HepG2 (cell line): ENCODE results near the gene TAF6L. TPM values are rescaled to one million over a fixed set of nuclear protein-coding genes. Genes with fewer than 3 reads are reported as not detected.

ENCODE experiments used
- ATAC-seq: fragments of 200-7000 bp; cut with Tn5 transposase; 3 replicates; pipeline ENCODE4 v1.9.1; 2020; ENCODE audit warnings: mild to moderate bottlenecking, moderate library complexity
- BruUV-seq: library from RNA; stranded (reverse); fragments of 400-500 nt; replicated peaks from 2 replicates; lab custom pipeline; 2021; lab: Mats Ljungman, UMichigan
- CTCF ChIA-PET: fragments of 300-600 bp; formaldehyde crosslinking; extraction: SDS; loops from one replicate; lab custom pipeline; 2021; ENCODE audit warnings: low total read pairs, inconsistent platforms, low intra/inter-chr PET ratio; lab: Yijun Ruan, JAX
- POLR2A ChIA-PET: fragments of 350-600 bp; sonication (Branson Sonifier 250); formaldehyde crosslinking; loops from one replicate; lab custom pipeline; 2020; ENCODE audit warnings: antibody characterized with exemption, inconsistent platforms; lab: Yijun Ruan, JAX
- DNase-seq: peaks from one replicate; pipeline ENCODE4 v3.0.0-alpha.2; 2015; ENCODE audit warnings: low spot score
- FAIRE-seq: peaks from 3 replicates; lab custom pipeline; 2011; peaks lifted over from hg19 to GRCh38; lab: Jason Lieb, UNC
- H2AFZ ChIP-seq: one replicate; pipeline ENCODE4 v1.6.1; 2011; ENCODE audit warnings: low read length, inconsistent platforms
- H3K27ac ChIP-seq: fragments of 300-600 bp; 3 replicates; pipeline ENCODE4 v1.8.0; 2011; ENCODE audit warnings: mixed run types, mild to moderate bottlenecking, mixed read lengths, low read length, inconsistent platforms; ENCODE audit not compliant: insufficient read depth; ENCODE audit errors: extremely low read length
- H3K27me3 ChIP-seq, 2 experiments: fragments of 200-600 bp in 1 of 2; 2 replicates in 1 of 2; 3 replicates in 1 of 2; pipeline versions ENCODE4 v1.6.0 to v1.8.0; 2011; ENCODE audit warnings: low read length in 2 of 2, mild to moderate bottlenecking in 2 of 2, moderate library complexity in 2 of 2, inconsistent platforms in 1 of 2; ENCODE audit not compliant: insufficient read depth in 2 of 2, control insufficient read depth in 1 of 2
- H3K36me3 ChIP-seq, 2 experiments: fragments of 200-600 bp in 1 of 2; replicated peaks in 1 of 2; 2 replicates in 1 of 2; 3 replicates in 1 of 2; pipeline versions ENCODE4 v1.5.1 to v1.8.0; 2011; ENCODE audit warnings: low read length in 2 of 2, inconsistent platforms in 1 of 2; ENCODE audit not compliant: insufficient read depth in 2 of 2, control insufficient read depth in 1 of 2
- H3K4me1 ChIP-seq: 2 replicates; pipeline ENCODE4 v1.5.1; 2012; ENCODE audit warnings: low read length, inconsistent platforms; ENCODE audit not compliant: insufficient read depth
- H3K4me2 ChIP-seq: 2 replicates; pipeline ENCODE4 v1.6.0; 2011; ENCODE audit warnings: low read depth, low read length, inconsistent platforms
- H3K4me3 ChIP-seq, 3 experiments: fragments of 200-600 bp in 1 of 3; sonication (generic), shearing (Covaris generic) in 1 of 3; replicated peaks in 1 of 3; 2 replicates each; pipeline ENCODE4 v1.5.1; 2011 to 2016; ENCODE audit warnings: low read length in 3 of 3, inconsistent platforms in 2 of 3, low read depth in 2 of 3, mild to moderate bottlenecking in 2 of 3, control low read depth in 1 of 3, mixed read lengths in 1 of 3; ENCODE audit not compliant: insufficient read depth in 1 of 3
- H3K79me2 ChIP-seq: one replicate; pipeline ENCODE4 v1.6.1; 2011; ENCODE audit warnings: low read length, inconsistent platforms; ENCODE audit not compliant: insufficient read depth
- H3K9ac ChIP-seq: 2 replicates; pipeline ENCODE4 v1.6.0; 2011; ENCODE audit warnings: mild to moderate bottlenecking, low read depth, low read length, inconsistent platforms; ENCODE audit not compliant: insufficient read depth
- H3K9me3 ChIP-seq: 2 replicates; pipeline ENCODE4 v1.5.1; 2012; ENCODE audit warnings: mild to moderate bottlenecking, low read length
- H4K20me1 ChIP-seq: 2 replicates; pipeline ENCODE4 v1.6.0; 2011; ENCODE audit warnings: inconsistent platforms, mild to moderate bottlenecking, low read length, moderate library complexity; ENCODE audit not compliant: insufficient read depth
- CREM ChIP-seq, 2 experiments: sonication (generic) in 1 of 2; formaldehyde crosslinking in 1 of 2; IDR thresholded peaks; 2 replicates each; pipeline versions ENCODE4 v1.4.0 to v1.6.1; 2016 to 2020; ENCODE audit warnings: antibody characterized with exemption in 1 of 2, mild to moderate bottlenecking in 1 of 2, missing genetic modification reagents in 1 of 2
- GABPA ChIP-seq, 2 experiments: IDR thresholded peaks; 2 replicates each; pipeline ENCODE4 v1.6.1; 2011 to 2016; ENCODE audit warnings: low read depth in 2 of 2, low read length in 1 of 2, missing biosample characterization in 1 of 2, missing genetic modification characterization in 1 of 2
- POLR2A ChIP-seq, 2 experiments: IDR thresholded peaks; 2 replicates each; pipeline ENCODE4 v1.6.1; 2011; ENCODE audit warnings: low read depth in 2 of 2, low read length in 2 of 2, mild to moderate bottlenecking in 1 of 2, moderate library complexity in 1 of 2; ENCODE audit not compliant: insufficient read depth in 1 of 2
- POLR2AphosphoS5 ChIP-seq: IDR thresholded peaks from 2 replicates; pipeline ENCODE4 v1.6.1; 2012; ENCODE audit warnings: low read depth, low read length
- PRDM4 ChIP-seq: sonication (generic); formaldehyde crosslinking; IDR thresholded peaks from 2 replicates; pipeline ENCODE4 v1.9.0; 2021; ENCODE audit warnings: missing genetic modification reagents, borderline replicate concordance
- SAP130 ChIP-seq: IDR thresholded peaks from 2 replicates; pipeline ENCODE4 v1.6.1; 2016; ENCODE audit warnings: low read depth
- TMF1 ChIP-seq: sonication (generic); formaldehyde crosslinking; IDR thresholded peaks from 2 replicates; pipeline ENCODE4 v1.8.1; 2022; ENCODE audit warnings: low read depth, missing genetic modification reagents
- ZC3H13 ChIP-seq: sonication (generic); formaldehyde crosslinking; IDR thresholded peaks from 2 replicates; pipeline ENCODE4 v1.8.1; 2023; ENCODE audit warnings: mild to moderate bottlenecking, missing genetic modification reagents, moderate library complexity
- ZNF263 ChIP-seq: sonication (generic); formaldehyde crosslinking; IDR thresholded peaks from 2 replicates; pipeline ENCODE4 v1.4.0; 2020; ENCODE audit warnings: missing genetic modification reagents
- ZNF264 ChIP-seq: sonication (generic); formaldehyde crosslinking; IDR thresholded peaks from 2 replicates; pipeline ENCODE4 v1.4.0; 2020; ENCODE audit warnings: missing genetic modification reagents
- ZNF850 ChIP-seq: sonication (generic); formaldehyde crosslinking; conservative IDR thresholded peaks from 2 replicates; pipeline ENCODE4 v1.9.0; 2021; ENCODE audit warnings: mild to moderate bottlenecking, missing genetic modification reagents
- WGBS: methylation state at CpG from one replicate; pipeline ENCODE4 v1.1.6; 2017; ENCODE audit warnings: low lambda C conversion rate; 5-methylcytosine and 5-hydroxymethylcytosine counted together
- in situ Hi-C: cut with HindIII; loops from 2 replicates; pipeline ENCODE4 v1.10.0; 2017; ENCODE audit warnings: low pct_unique_long_range_greater_than_20kb; ENCODE audit not compliant: extremely low pct_ligation_motif_present
- intact Hi-C: fragments of 100-400 bp; cut with micrococcal nuclease; formaldehyde crosslinking; loops from one replicate; pipeline ENCODE4 v1.10.0; 2022; ENCODE audit not compliant: unreplicated experiment
- polyA plus RNA-seq, 8 experiments: library from polyadenylated mRNA; depleted of rRNA in 3 of 8; stranded (reverse) in 7 of 8; unstranded in 1 of 8; fragments of >200 nt; fragmentation: Illumina TruSeq in 4 of 8; extraction: Trizol in 4 of 8; gene quantifications; 2 replicates each; pipeline versions ENCODE4 v1.2.1 to v1.2.3, GENCODE V29; 2011 to 2016; ENCODE audit warnings: low read depth in 4 of 8, missing spikeins in 1 of 8, mixed read lengths in 1 of 8; ENCODE audit not compliant: insufficient read depth in 1 of 8
- total RNA-seq, 5 experiments: library from RNA; depleted of rRNA; stranded (reverse); fragments of >200 nt; fragmentation: Illumina TruSeq; extraction: Trizol; gene quantifications; 2 replicates each; pipeline ENCODE4 v1.2.3, GENCODE V29; 2016; ENCODE audit warnings: low read depth in 1 of 5

The TAF6L gene
- total and polyA plus RNA-seq, 2 of the 13 experiments (the other 11 are each of a cell fraction or from before 2014, with no cell fraction given): 12.6 to 19.4 TPM

- Histone ChIP-seq H3K9ac (peak overlapping the region; percentile 95; the same call in 1 of the 2 replicates), H2AFZ (no peak overlapping the region), H3K27me3 (peaks cover 0 to 3% of the 10 kb centered on the region in 2 experiments; a peak in 1 of 5 replicates), H3K79me2 (peaks cover 72% of the 10 kb centered on the region), H3K9me3 (no peaks in the 10 kb centered on the region), H3K4me3 (peak overlapping the region in 1 of 3 experiments; percentile 85; a peak in 2 of 6 replicates), H4K20me1 (peaks cover 30% of the 10 kb centered on the region), H3K27ac (no peak overlapping the region), H3K36me3 (peaks cover 9 to 51% of the 10 kb centered on the region in 2 experiments), H3K4me1 (peaks cover 37% of the 10 kb centered on the region), H3K4me2 (peak overlapping the region; percentile 85)
- intact Hi-C loops (no loop called here), in situ Hi-C loops (no loop called here)
- WGBS: 77% methylated on average over 8 of the region's 8 CpGs
- ATAC-seq (no peak), DNase-seq (no peak), FAIRE-seq (no peak)
- ChIA-PET CTCF (no interaction called here), POLR2A (interaction anchor here (0.9 to 1.2 kb wide), 3 partner anchors 18 to 117 kb away, joined by 3 read pairs; partner anchors contain the start of genes C11orf98 and CSKMT)
- BruUV-seq: no TSS peak
- TF ChIP-seq ZC3H13 (CRISPR knock-in tag): peak; percentile 37; the same call in 1 of the 2 replicates
- no peak for TF ChIP-seq PRDM4
These were observed 47.0 kb upstream of the TAF6L start for GRCh38 chr11:62724171-62724570.

GRCh38 chr11:62725646-62726045 lies 45.5 kb upstream of the TAF6L start:
- BruUV-seq: TSS peak; percentile 43
- H3K9ac ChIP-seq: peak overlapping the region; percentile 95
- CTCF ChIA-PET: no interaction called here
- H3K9me3 ChIP-seq: no peaks in the 10 kb centered on the region
- no peak for ATAC-seq
- H4K20me1 ChIP-seq: peaks cover 30% of the 10 kb centered on the region
- 0% methylated on average over 7 of the region's 7 CpGs for WGBS
- POLR2A ChIA-PET: interaction anchor here (0.9 to 5.0 kb wide), 12 partner anchors 14 to 134 kb away, joined by 3 to 80 read pairs (median 22); partner anchors contain the start of genes BSCL2, C11orf98, CSKMT and GNG3
- H3K27ac ChIP-seq: peak overlapping the region; percentile 99
- peak overlapping the region; percentile 85 to 94 (median 91) for H3K4me3 ChIP-seq
- H3K36me3 ChIP-seq: peaks cover 4 to 41% of the 10 kb centered on the region in 2 experiments
- H3K79me2 ChIP-seq: peaks cover 75% of the 10 kb centered on the region
- no peak overlapping the region for H2AFZ ChIP-seq
- peaks cover 0 to 3% of the 10 kb centered on the region in 2 experiments; a peak in 1 of 5 replicates for H3K27me3 ChIP-seq
- peak; percentile 44 for FAIRE-seq
- peaks cover 48% of the 10 kb centered on the region for H3K4me1 ChIP-seq
- H3K4me2 ChIP-seq: peak overlapping the region; percentile 85
- intact Hi-C loops (loop anchor here (5.0 kb wide), 1 partner anchor 117 kb away; no protein-coding TSS in a partner anchor), in situ Hi-C loops (no loop called here)
- DNase-seq: peak; percentile 42
- TF ChIP-seq ZNF850 (CRISPR knock-in tag) (no peak), ZC3H13 (CRISPR knock-in tag) (0 out of 2 replicates have a peak, but pooled peaks have one; percentile 40), ZNF263 (CRISPR knock-in tag) (no peak), SAP130 (CRISPR knock-in tag) (peak; percentile 36; the same call in 1 of the 2 replicates), POLR2AphosphoS5 (peak; percentile 46), ZNF264 (peak; percentile 93; the same call in 1 of the 2 replicates), TMF1 (CRISPR knock-in tag) (no peak), CREM (IDR thresholded peaks at IDR 0.05) (peak; percentile 24; the same call in 1 of the 2 replicates), CREM (CRISPR knock-in tag; IDR thresholded peaks at IDR 0.05) (no peak), POLR2A (IDR thresholded peaks at IDR 0.05; ENCODE audit: insufficient read depth in 1 of 2, low read depth in 2 of 2, low read length in 2 of 2) (peak in 1 of 2 experiments; percentile 51; a peak in 2 of 4 replicates), GABPA (IDR thresholded peaks at IDR 0.05; ENCODE audit: low read depth, low read length) (no peak), GABPA (CRISPR knock-in tag; IDR thresholded peaks at IDR 0.05; ENCODE audit: low read depth) (0 out of 2 replicates have a peak, but pooled peaks have one; percentile 15)
